ENCODE data around the gene GSAP.

Gene GSAP

DNA sequence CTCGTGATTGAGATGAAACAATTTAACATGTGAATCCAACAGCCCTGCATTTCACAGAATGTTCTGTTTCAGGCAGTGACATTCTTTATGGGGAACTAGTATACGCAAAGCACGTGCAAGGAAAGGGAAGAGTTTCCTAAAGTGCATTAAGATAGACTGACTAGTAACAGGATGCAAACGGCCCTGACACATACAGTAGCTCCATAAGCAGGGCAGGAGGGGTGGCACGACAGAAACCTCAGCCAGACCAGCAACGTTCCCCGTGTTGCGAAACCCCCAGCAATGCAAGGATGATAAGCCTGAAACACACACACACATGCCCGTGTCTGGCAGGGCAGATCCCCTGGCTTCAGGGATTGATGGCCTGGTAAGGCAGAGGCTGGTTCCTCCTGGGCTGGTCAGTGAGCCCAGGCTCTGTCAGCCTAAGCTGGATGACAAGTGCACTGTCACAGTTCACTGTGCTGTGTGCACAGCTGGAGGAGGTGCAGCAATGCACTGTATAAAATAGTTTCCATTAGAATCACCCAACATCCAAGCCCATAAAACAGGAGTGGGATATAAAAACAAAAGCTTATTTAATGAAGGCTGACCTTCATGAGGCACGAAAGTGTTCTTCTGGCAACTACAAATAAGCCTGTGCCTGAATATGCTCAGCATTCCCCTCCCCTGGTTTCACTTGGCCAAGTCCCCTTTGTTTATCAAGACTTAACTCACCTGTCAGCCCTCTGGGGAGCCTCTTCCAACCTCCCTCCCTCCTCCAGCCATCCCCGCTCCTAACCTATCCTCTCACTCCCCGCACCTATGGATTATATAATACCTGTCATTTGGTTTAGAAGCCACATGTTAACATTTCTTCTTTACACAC lies 88.8 kb downstream of the GSAP start:
- no peak for DNase-seq (ENCODE audit: low read depth)

DNA sequence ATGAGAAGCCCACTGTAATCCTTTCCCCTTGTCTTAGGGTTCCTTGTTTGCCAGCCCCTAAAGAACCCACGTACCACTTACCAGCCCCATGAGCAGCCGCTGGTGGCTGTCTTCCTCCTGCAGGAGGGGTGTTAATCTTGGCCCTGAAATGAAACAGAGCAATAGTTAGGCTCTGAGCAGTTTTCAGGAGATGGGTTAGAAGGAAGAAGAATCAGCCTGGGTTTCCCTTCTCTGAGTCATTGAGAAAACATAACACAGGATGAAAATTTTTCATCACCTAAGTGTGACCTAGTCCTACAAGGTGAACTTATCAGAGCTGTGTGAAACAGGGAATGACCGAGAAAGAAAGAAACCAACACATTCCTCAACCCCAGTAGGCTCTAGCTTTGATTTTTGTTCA lies 90.0 kb downstream of the GSAP start:
- no peak for DNase-seq (ENCODE audit: low read depth)

DNA sequence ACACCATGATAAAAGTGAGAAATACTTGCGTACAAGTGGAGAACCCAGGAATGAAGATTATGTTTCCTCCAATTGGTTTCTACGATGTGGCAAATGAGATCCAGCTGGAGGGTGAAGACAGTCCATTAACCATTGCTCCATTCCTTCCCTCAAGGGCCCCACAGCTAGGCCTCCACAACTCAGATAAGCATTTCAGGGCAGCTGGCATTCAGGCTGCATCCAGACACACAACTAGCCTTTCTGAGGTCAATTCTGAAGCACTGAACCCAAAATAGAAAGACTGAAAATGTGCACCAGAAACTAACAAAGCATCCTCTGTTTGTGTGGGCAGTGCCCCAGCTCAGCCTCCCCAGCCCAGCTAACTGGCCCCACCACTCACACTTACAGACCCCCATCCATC lies 94.8 kb downstream of the GSAP start:
- DNase-seq (ENCODE audit: low read depth): no peak

DNA sequence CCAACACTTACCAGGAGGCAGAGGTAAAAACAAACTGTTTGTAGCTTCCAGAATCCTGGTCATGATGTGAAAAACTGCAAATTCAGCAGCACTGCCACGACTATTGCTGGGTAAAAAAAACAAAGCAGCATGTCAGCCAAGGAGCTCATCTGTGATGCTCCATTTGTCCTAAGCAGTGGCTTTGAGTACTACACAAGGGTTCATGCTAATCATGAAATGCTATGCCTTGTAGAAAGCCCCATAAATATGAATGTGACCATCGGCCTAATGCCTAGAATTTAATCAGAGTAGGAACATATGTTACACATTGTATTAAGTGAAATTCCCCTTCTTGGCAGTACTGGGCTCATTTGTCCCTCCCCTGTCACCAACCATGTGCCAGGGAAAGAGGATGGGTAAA lies 95.4 kb downstream of the GSAP start:
- no peak for DNase-seq (ENCODE audit: low read depth)

DNA sequence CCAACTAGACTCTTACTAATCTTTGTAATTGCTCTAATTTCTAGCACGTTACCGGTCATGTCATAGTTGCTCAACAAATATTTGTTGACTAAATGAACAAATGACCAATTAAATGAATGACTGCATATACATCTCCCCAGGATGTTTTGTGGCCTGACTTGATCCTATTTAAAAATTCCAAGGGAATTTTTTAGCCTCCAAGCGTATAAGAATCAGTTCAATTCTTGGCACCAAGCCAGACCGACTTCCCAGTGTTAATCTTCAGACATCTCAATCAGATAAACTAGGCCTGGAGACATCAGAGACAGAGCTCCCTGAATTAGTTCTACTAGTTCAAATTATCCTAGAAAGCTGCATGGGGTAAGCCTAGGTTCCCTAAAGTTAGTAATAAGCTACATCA lies 96.0 kb downstream of the GSAP start:
- DNase-seq (ENCODE audit: low read depth): no peak

DNA sequence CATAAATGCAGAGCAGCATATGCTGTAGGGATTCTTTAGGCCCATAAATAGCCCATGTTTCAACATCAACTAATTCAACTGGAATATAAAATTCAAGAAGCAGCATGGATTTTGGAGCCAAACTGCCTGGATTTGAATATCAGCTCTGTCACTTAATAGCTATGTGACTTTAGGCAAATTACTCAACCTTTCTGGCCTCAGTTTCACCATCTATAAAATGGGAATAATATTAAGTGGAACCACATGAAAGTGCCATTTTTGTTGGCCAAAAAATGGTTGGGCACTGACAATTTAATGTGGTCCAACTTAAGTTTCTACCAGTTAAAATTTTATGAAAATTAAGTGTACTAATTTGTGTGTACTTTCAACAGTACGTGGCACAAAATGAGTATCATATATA lies 98.1 kb downstream of the GSAP start:
- DNase-seq (ENCODE audit: low read depth): no peak

DNA sequence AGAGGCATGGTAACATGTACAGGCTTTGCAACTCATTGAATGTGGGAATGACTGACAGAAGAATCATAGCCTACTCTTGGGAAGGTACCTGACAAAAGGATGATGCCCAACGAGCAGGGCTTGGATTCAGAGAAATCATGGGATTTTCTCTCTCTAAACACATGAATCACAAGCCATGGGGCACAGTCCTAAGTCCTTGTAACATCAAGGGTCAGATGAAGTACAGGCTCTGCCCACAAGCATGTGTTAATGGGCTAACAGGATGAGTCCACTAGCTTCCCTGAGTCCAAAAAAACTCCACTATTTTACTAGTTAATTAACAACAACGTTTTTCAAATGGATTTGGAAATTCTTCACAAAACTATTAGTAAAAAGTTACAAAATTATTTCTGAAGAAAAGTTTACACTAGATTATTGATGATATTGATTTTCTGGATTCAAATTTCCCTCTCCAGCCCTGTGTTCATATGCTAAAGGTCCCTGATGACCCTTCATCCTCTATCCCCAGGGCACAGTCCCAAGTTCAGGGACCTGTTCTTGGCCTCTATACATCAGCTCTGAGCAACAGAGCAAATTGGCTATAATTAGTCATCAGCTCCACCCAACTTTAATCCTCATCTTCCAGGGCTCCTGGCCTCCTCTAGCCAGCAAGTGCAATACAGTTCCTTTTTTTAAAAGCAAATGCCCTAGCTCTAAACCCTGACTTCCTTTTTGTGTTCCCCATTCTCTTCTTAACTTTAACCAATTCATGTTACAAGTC lies 99.8 kb downstream of the GSAP start:
- DNase-seq (ENCODE audit: low read depth): no peak

DNA sequence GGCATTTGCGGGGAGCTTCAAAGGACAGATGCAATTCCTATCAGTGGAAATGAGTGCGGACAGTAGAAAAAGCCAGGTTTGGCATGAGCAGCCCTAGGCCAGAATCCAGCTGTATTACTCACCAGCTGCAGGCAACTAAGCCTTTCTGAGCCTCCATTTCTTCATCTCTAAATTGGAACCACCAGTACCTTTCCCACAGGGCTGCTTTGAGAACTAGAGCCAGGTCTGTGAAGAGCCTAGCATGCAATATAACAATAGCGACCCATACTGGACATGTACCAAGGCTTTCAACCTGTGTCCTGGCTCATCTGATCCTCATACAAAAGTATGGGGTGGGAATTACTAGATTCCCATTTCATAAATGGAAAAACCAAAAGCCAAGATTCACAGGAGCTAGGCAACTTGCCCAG lies 101.0 kb downstream of the GSAP start:
- no peak for DNase-seq (ENCODE audit: low read depth)

DNA sequence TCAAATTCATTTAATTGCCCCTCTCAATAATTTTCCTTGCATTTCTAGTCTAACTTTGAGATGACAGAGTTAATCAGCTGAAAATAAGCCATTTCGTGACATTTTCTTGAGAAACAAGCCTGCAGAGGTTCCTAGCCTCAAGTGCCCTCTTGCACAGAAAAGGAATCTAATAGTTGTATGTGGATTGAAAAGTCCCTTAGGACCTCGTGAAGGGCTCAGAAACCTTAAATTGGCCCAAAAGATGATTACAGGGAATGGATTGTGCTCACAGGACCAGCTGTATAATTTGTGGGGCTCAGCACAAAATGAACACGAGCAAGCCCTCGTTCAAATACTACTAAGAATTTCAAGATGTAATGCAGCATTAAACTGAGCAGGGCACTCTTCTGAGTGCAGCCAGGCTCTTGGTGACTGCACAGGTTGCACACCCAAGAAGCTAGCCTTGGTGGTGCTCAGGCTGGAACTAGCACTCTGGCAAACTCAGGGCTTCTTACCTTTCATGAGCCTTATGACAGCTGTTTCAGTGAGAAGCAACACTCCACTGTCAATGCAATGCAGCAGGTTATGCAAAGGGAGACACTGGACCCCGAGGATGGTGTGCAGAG lies 102.2 kb downstream of the GSAP start:
- no peak for DNase-seq (ENCODE audit: low read depth)

DNA sequence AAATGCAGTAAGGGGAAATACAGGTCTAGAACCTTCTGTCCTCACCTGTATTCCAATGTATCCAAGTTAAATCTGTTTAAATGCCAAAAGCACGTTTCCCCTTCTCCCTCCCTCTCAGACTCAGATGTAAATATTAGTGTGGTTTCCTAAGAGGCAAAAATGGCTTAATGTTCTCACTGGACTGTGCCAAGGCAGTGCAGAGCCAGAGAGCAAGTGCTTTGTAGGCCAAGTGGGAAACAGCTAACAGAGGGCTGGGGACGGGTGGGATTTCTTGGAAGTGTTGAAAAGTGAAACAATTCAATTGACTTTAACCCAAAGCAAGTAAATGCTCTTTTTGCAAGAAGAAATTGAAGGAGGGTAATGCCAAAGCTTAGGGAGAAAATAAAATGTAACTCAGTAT lies 103.1 kb downstream of the GSAP start:
- no peak for DNase-seq (ENCODE audit: low read depth)

DNA sequence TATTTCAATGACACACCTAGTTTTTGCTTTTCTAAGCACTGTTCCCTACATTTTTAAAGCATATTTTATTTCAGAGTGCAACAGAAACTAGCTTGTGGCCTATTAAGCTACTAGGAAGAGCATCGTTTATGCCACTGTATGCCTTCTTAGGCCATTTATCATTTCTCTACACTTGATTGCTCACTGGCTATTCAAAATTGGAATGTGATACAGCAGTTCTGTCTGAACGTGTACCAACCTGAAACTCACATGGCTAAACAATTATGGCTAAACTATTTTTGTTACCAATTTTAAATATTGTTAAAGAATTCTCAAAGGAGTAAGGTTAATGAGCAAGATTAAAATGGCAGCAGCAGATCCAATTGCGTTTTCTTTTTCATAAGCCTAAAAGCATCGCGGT lies 105.2 kb downstream of the GSAP start:
- no peak for DNase-seq (ENCODE audit: low read depth)

DNA sequence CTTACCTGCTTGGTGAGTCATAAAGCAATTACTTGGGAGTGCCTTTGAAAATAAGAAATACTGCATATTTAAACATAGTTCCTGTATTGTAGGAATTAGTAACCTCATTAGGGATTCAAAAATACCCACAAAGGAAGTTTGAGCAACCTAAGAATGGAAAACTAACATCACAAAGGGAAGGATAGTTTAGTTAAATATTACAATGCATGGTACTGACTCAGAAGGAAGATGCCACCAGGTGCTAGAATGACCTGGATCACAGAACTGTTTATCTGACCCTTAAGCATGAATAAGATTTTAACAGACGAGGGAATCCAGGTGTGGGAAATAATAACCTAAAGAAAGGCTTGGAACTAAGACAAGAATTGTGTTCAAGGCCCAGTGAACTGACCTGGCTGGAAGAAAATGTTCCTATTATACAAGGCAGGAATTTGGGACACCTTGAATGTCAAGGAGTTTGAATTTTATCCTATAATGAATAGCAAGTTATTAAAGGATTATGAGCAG lies 106.4 kb downstream of the GSAP start:
- no peak for DNase-seq (ENCODE audit: low read depth)

DNA sequence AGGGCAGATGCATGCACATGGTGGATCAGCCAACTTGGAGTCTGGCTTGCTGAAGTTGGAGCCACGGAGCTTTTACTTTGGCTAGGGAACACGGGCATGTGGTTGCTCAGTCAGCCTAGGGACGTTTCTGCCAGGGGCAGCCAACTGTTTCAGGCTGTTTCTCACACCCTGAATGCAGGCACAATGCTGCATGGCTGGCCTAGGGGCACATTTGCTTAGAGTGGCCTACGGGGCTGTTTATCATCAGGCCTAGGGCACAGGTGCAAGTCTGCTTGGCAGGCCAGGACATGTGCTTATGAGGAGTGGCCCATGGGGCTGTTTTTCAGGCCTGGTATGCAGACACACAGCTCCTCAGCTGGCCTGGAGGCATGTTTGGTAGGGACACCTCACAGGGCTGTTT lies 107.4 kb downstream of the GSAP start:
- DNase-seq (ENCODE audit: low read depth): no peak

DNA sequence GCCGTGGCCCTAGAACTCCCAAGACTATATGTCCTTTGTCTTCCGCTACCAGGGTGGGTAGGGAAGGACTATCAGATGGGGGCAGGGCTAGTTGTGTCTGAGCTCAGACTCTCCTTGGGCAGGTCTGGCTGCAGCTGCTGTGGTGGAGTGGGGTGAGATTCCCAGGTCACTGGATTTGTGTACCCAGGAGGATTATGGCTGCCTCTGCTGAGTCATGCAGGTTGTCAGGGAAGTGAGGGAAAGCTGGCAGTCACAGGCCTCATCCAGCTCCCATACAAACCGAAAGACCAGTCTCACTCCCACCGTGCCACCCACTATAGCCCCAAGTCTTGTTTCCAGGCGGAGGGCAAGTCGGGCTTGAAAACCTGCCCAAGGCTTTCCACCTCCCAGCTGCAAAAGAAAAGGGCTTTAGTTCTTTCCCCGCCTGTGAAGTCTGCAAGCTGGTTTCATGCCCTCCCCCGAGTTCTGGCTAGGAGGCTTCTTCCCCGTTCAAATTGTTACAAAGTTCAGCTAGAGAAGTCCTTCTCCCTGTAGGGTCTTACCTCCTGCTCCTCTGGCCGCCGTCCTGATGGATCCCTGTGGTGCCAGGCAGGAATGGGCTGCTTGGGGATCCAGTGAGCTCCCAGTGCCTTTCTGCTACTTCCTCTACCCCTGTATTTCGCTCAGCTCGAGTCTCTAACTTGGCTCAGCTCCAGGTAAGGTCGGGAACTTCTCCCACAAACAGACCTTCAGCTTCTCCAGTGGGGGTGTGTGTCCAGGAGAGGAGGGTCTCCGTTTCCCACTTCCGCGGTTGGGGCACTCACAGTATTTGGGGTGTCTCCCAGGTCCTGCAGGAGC lies 109.7 kb downstream of the GSAP start:
- DNase-seq (ENCODE audit: low read depth): no peak

DNA sequence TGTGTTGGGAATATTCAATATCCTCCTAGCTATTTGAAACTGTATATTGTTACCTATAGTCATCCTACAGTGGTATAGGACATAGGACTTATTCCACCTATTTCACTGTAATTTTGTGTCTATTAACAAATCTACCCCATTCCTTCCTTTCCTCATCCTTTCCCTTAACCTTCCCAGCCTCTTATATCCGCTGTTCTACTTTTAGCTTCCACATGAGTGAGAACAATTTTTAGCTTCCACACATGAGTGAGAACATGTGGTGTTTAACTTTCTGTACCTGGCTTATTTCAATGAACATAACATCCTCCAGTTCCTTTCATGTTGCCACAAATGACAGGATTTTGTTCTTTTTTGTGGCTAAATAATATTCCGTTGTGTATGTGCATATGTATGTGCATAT lies 120.6 kb downstream of the GSAP start:
- no peak for DNase-seq (ENCODE audit: low read depth)

DNA sequence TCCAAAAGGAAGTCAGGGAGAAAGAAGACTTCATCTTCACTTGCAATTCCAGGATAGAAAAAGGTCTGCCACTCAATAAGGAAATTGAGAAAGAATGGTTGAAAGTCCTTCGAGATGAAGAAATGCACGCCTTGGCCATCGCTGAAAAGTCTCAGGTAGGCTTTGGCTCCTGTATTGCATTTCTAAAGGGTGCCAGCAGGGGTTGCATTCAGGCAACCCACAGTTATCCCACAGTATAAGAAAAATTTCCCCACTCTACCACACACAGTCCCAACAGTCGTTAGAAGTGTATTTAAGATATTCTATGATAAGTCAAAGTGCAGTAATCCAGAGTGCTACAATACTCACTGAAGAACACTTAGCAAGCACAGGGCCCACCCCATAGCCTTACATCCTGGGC lies 123.1 kb downstream of the GSAP start:
- DNase-seq (ENCODE audit: low read depth): no peak

DNA sequence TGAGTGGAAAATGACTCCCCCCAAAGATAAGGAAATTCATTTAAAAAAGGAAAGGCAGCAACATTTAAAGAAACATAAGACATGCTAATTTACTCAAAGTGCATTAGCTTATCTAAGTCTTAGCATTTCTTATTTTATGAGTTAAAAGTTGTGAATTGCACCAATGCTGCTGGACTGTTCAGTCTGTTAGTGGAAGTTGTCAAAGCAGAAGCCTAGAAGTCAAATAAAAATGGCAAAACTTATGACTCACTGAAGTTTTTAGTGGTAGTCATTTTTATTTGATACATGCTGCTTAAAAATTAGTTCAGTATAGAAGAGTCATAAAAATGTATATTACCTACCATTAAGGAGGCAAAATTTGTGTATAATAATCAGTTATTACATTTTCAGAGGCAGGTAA lies 125.7 kb downstream of the GSAP start:
- DNase-seq (ENCODE audit: low read depth): no peak

DNA sequence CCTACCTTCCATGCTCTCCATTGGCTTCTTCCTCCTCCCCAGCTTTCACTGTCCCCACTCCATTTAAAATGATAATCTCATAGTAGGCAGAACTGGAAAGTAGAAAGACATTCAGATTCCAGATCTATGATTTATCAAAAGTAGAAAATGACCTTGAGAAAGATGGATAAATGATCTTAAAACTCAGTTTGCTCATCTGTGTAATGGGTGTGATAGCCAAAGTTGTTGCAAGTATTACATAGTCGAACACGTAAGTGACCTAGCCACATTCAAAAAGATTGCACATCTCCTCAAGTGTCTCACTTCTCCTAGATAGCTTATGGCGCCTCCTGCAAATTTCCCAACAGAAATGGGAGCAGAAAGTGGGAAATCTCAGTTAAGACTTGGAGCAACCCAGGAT lies 126.8 kb downstream of the GSAP start:
- DNase-seq (ENCODE audit: low read depth): no peak

DNA sequence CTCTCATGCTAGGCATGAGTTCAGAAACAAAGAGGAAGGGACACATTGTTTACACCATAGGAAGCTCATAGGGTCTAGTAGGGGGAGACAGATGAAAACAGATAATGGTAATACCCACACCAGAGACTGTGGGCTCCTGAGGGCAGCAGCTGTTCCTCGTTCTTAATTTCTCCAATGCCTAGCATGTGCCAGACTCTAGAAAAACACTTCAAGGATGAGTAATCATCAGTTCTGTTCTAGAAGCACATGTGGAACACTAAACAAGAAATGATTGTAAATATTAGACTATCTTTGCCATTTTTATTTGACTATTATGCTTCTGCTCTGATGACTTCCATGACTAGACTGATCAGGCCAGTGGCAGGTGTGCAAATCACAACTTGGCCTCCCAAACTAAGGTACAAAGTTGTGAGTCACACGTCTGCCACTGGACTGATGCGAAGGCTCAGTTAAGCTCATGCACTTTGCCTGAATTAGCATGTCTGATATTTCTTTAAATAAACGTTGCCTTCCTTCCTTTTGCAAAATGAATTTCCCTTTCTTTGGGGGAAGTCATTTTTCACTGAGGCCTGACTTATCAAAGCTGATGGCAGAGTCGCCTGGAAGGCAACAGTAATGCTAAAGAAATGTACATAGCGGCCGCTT lies 127.4 kb downstream of the GSAP start:
- no peak for DNase-seq (ENCODE audit: low read depth)

DNA sequence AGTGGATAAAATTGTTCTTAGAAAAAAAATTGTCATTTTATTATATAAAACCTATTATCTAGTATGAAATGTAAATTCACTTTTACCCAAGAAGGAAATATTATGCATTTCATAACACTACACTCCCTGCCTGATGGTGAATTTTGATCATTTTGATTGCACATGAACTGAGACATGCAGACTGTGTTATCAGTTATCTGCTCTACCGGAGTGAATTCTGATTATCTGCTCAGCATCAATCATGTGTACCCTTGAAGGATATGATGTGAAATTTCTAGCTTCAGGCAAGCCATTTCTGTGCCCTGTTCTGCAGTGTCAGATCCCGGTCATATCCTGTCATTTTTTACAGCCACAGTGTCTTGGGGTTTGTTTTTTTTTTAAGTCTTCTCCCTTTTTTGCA lies 131.5 kb downstream of the GSAP start:
- DNase-seq (ENCODE audit: low read depth): no peak

DNA sequence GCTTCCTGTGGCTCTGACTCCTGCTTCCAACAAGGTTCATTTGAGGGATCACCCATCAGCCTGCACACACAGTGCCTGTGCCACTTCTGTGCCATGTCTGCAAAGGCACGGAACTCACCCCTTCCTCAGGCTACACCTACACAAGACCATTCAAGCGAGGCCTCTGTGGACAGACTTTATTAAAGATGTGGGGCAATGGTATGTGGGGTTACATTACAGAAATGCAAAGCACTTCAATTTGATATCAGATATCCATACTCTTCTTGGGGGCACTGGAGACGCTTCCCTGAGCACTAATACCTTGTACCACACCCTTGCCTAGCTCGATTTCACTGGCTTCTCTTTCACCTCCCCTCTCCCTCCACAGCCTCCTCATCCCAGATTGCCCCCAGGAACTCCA lies 132.1 kb downstream of the GSAP start:
- DNase-seq (ENCODE audit: low read depth): no peak

DNA sequence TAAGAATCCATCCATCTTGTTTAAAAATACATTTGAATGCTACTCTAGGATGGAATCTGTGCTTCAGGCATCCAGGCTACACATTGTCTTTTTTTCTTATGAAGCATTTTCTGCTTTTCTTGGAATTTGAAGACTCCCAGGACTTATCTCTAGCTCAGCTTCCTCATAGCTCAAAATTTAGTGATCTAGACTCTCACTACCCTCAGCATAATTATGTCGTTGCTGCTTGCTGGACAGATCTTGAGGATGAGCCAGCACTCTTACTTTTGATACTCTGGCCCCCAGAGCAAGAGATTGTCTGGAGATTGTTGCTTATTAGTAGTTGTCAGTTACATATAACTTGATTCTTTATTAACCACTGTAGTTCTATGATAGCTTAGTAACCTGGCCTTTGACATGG lies 133.3 kb downstream of the GSAP start:
- DNase-seq (ENCODE audit: low read depth): no peak
